Measurements from ENCODE around the gene TBC1D14. TPM values are rescaled to one million over a fixed set of nuclear protein-coding genes. Genes with fewer than 3 reads are reported as not detected.

TBC1D14 gene
- total and polyA plus RNA-seq, 10 of the 15 experiments (the other 5 are each of a cell fraction or from before 2014, with no cell fraction given): 0.87 to 39.3 (median 30.1) TPM

GRCh38 chr4:6942238-6942800 is 32.7 kb downstream of the TBC1D14 start (continued):
- TF ChIP-seq IRF4 (IDR thresholded peaks at IDR 0.05; ENCODE audit: low read depth, low read length) (0 out of 2 replicates have a peak, but pooled peaks have one; percentile 10), CREB1 (IDR thresholded peaks at IDR 0.05; ENCODE audit: low read depth) (0 out of 2 replicates have a peak, but pooled peaks have one; percentile 28), ZNF622 (IDR thresholded peaks at IDR 0.05) (no peak), RAD21 (IDR thresholded peaks at IDR 0.05; ENCODE audit: insufficient read depth, low read depth, low read length) (peak; percentile 17; the same call in 1 of the 2 replicates), BMI1 (IDR thresholded peaks at IDR 0.05; ENCODE audit: borderline replicate concordance) (no peak), MXI1 (IDR thresholded peaks at IDR 0.05; ENCODE audit: low read depth, low read length) (0 out of 2 replicates have a peak, but pooled peaks have one; percentile 28), EZH2 (IDR thresholded peaks at IDR 0.05; ENCODE audit: borderline replicate concordance, control insufficient read depth, low read depth, low read length) (no peak), EED (IDR thresholded peaks at IDR 0.05; ENCODE audit: low read depth) (peak; percentile 92), GATAD2B (conservative IDR thresholded peaks at IDR 0.05; ENCODE audit: low read depth) (no peak), ZNF384 (IDR thresholded peaks at IDR 0.05; ENCODE audit: borderline replicate concordance, low read depth, low read length) (no peak), JUNB (IDR thresholded peaks at IDR 0.05) (peak; percentile 66), SMAD1 (IDR thresholded peaks at IDR 0.05; ENCODE audit: low read depth, partially characterized antibody) (no peak), NR2C2 (IDR thresholded peaks at IDR 0.05; ENCODE audit: borderline replicate concordance, control insufficient read depth, insufficient read length, low read depth) (no peak), RFX5 (IDR thresholded peaks at IDR 0.05; ENCODE audit: low read depth, low read length) (no peak)
